Activated CD4-positive, alpha-beta T cell treated with anti-CD3 and anti-CD28 coated beads, Interleukin-2, Interleukin-4, amounts not matched to agents 100 ng/mL and 50 ng/mL, durations not matched to agents 16 hours and 8 hours (primary cell): ENCODE data around the gene SRRT.
"Not testable (repeated sequence)": the region's sequence is repeated elsewhere in the genome, so short reads cannot be mapped to it uniquely, and the experiment has no call there.

Experiments
- DNase-seq: peaks from one replicate; pipeline ENCODE4 v3.0.0-alpha.2; 2020; ENCODE audit warnings: low spot score

The SRRT gene

GRCh38 chr7:100874577-100875355 is at the start of gene SRRT:
TSS of gene SRRT (plus strand) at chr7:100875103. CDS start at chr7:100875591, 488 bp downstream.
- peak; percentile 99 for DNase-seq

- DNase-seq, result no peak
These were observed 49.7 kb upstream of the SRRT start for GRCh38 chr7:100825215-100825671.

GRCh38 chr7:100825751-100826513 is 49.0 kb upstream of the SRRT start:
- no peak for DNase-seq

GRCh38 chr7:100826514-100827329 is 48.2 kb upstream of the SRRT start:
- no peak for DNase-seq

GRCh38 chr7:100827330-100828226 is 47.3 kb upstream of the SRRT start, which contains the start of gene EPHB4:
TSS of gene EPHB4 (minus strand) at chr7:100827523. CDS start at chr7:100827030, 493 bp downstream.
- no peak for DNase-seq

GRCh38 chr7:100829150-100829716 is 45.7 kb upstream of the SRRT start:
- DNase-seq, result no peak

- DNase-seq, result no peak
These were observed 44.5 kb upstream of the SRRT start for GRCh38 chr7:100830396-100830795.

- no peak for DNase-seq
These were observed 42.6 kb upstream of the SRRT start for GRCh38 chr7:100832281-100832633.

- DNase-seq, result no peak
These were observed 38.7 kb upstream of the SRRT start for GRCh38 chr7:100835903-100836811.

- no peak for DNase-seq
These were observed 38.1 kb upstream of the SRRT start for GRCh38 chr7:100836812-100837098.

GRCh38 chr7:100837099-100837836 is 37.6 kb upstream of the SRRT start:
- DNase-seq, result peak; percentile 80

- no peak for DNase-seq
These were observed 35.5 kb upstream of the SRRT start for GRCh38 chr7:100839361-100839760.

- DNase-seq, result no peak
These were observed 34.3 kb upstream of the SRRT start for GRCh38 chr7:100840470-100841100.

GRCh38 chr7:100847360-100847759 is 27.5 kb upstream of the SRRT start:
- no peak for DNase-seq

- peak; percentile 88 for DNase-seq
These were observed 22.6 kb upstream of the SRRT start, which contains the start of gene SLC12A9 for GRCh38 chr7:100852048-100852872. TSS of gene SLC12A9 (plus strand) at chr7:100852713. CDS start at chr7:100854198, 1,485 bp downstream.

GRCh38 chr7:100854146-100854895 is 20.6 kb upstream of the SRRT start:
- no peak for DNase-seq

GRCh38 chr7:100854899-100855298 is 20.0 kb upstream of the SRRT start:
- not testable (repeated sequence) for DNase-seq
